HG02852 (cell line): ENCODE data around the gene SBNO2.

Experiments used
- ATAC-seq: cut with Tn5 transposase; IDR thresholded peaks from one replicate; pipeline ENCODE4 v1.9.1; 2021; ENCODE audit warnings: mild to moderate bottlenecking, moderate library complexity; ENCODE audit not compliant: unreplicated experiment

The SBNO2 gene

DNA sequence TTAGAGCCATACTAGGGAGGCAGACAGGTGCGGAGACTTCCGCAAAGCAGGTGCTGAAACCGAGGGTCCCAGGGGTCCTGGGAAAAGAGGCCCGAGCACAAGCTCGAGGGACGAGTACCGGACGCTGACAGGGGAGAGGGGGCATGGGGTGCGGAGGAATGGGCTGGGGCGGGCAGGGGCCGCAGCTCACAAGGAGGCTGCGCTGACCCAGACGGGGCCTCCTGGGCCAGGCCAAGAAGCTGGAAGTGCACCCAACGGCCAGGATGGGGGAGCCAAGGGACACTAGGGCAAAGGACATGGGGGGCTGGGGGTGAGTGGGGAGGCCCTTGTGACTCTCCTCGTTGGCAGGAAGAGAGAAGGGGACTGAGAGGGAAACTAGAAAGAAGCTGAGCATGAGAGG is 80.7 kb downstream of the SBNO2 start:
- no peak for ATAC-seq

DNA sequence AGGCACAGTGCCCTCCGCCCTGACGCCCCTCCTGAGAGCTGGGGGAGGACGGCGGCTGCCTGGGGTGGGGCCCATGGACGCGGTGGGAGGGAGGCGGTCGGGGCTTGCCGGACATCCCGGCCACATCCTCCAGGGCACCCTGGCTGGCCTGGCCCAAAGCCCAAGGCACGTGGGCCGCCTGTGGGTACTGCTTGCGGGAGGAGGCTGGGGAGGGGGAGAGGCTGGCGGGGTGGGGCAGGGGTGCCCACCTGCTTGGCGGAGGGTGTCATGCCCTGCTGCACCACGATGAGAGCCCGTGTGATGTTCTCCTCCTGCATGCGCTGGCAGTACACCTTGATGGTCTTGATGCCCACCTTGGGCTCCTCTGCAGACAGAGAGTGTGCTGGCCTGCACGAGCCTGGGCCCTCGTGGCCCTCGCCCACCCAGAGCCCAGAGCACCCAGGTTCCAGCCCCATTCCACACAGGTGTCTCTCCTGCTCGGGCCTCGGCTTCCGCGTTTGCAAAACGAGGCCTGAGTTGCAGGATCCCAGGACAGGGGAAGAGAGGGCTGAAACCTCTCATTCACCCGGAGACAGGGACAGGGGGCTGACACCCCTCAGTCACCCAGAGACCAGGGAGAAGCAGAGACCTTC is 82.4 kb downstream of the SBNO2 start:
- no peak for ATAC-seq

DNA sequence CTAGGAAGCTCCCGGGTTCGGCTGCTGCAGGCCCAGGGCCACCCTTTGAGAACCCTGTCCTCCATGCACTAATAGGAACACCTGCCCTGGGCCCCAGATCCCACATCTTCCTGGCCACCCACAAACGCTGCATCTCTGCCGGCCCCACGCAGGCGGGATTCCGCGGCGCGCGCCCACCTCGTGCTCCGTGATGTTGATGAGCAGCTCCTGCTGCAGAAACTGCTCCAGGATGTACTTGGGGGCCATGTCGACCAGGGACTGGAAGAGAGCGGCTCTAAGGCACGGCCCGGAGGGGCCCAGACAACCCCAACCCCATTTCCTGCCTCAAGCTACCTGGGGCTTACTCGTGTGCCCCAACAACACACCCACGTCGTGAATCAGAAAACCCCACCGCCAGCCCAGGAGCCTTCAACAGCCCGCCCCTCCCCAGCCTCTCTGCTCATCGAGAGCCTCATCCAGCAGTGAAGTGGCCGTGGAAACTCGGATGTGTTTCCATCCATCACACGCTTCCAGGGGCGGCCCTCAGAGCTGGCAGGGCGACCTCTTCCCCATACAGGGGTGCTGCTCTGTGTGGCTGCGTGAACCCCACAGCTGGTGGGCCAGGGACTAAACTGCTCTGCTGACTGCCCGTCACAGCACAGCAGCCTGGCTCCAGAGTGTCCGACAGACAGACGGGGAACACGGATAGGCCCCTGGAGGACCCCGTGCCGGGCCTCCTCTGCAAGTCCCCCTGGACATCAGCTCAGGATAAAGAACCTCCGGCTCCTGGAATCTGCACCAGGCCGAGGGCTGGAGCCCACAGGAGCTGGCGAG is 83.1 kb downstream of the SBNO2 start:
- ATAC-seq, result no peak

DNA sequence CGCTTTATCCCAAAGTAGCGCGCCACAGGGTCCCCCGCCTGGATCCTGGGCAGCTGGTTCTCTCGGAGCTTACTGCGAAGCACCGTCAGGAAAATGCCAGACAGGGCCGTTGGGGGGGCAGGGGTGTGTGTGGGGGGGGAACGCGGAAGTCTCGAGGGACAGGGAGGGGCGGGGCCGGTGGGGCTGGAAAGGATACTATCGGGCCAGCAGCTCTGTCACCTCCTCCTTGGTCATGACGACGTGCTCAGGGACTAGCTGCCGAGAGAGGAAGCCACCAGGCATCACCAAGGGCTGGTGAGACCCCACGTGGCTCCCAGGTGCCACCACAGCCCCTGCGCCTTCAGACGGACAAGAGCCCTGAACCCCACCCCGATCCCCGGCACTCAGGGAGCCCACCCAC is 84.2 kb downstream of the SBNO2 start:
- no peak for ATAC-seq

DNA sequence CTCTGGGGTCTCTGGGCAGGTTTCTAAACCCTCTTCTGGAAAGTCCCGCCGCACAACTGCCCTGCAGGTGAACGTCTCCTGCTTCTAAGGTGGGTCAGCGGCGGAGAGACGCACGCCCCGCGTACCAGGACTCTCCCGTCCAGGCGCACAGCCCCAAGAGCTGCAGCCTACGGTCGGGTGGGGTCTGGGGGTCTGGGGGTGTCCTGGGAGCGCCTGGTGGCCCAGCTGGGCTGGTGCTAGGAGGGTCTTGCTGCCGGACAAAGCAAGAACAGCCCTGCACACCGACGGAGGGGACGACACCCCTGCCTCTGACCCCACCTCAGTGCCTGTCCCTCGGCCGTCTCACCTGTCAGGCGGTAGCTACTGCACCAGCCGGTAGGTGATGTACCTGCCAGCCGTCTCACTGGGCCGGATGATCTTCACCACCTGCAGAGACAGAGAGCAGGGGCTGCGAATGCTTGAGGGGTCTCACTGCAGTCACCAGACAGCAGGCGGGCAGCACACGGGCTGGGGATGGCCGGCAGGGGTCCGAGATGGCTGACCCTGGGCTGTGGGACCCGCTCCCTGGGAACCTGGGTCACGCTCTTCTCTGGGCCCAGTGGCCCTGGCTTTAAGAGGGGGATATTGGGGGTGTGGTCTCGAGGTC is 84.8 kb downstream of the SBNO2 start:
- ATAC-seq, result no peak

DNA sequence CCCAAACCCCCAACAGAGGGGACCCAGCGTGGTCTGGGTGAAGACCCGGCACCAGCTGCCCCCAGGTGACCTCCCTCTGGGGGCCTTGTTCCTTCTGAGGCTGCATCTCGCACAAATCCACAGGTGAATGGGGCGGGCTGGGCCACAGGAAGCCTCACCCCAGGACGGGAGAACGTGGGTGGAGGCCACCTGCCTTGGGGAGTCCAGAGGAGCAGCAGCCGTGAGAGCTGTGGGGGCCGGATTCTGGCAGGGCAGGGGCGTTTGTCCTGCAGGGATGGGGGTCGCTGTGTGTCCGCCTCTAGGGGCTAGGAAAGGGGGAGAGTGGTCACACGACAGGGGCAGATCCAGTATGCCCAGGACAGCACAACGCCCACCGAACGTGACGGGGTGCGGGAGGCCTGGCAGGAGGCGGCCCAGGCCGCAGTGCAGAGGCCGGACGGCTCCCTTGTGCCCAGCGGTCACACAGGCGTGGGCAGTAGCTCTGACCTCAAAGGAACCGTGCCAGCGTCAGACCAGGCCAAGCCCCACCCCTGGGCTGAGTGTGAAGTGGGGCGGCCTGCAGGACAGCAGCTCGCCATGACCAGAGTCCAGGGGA is 85.6 kb downstream of the SBNO2 start:
- ATAC-seq, result no peak

DNA sequence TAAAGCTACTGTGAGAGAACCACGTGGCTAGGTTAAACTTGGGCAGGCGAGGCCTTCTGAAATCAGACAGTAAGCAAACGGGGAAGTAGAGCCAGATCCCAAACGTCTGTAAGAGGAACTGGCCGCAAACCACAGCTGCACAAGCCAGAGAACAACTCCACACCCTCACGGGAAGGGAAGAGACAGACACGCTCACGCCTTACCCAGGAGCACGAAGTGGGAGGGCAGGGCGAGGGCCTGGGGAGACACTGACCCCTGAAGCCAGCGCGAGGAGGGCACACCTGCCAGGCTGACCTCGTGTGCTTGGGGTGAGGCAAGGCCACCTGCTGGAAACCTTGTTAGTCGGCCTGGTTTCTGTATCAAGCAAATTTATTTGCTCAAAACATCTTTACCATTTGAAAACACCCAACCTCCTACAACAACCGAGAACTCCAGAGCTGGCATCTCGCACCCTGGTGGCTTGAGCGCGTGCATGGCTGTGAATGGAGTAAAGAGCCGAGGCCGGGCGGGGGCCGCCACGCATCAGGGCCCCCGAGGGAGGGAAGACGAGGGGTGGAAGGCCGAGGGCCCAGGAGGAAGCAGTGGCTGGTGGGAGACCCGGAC is 86.2 kb downstream of the SBNO2 start:
- no peak for ATAC-seq

DNA sequence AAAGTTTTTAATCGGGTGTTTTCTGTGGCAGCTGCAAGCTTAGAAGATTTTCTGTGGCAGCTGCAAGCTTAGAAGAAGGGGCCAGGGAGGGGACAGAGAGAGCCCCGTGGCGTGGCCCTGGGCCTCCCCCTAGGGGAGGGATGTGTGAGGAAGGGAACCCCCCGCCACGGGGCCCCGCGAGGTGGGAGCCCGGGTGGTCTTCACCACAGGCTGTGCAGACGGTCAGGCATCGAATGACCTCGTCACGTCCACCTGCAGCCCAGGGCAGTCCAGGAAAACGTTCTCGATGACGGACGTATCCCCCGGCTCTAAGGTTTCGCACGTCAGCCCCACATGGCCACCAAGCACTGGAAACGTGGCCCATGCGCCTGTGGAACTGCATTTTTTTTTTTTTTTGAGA is 87.5 kb downstream of the SBNO2 start:
- no peak for ATAC-seq

DNA sequence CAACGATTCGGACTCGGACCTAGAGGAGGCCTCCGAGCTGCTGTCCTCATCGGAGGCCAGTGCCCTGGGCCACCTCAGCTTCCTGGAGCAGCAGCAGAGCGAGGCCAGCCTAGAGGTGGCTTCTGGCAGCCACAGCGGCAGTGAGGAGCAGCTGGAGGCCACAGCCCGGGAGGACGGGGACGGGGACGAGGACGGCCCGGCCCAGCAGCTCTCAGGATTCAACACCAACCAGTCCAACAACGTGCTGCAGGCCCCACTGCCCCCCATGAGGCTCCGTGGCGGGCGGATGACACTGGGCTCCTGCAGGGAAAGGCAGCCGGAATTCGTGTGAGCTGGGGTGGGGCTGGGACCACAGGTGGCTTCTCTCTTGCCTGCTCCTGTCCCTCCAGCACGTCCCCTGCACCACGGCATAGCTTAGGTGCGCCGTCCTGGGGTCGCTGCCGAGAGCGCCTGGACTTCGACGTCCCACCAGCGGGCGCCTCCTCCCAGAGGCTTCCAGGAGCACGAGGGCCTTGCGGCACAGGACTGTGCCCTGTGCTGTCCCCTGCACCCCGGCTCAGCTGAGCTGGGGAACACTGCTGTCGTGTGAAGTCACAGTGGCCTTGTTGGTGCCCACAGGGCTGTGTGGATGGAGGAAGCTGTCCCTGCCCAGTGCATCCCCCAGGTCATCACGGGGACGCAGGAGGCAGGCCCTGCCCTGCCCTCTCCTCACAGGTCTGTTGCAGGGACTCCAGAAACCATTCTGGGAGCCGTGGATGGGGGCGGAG is 88.2 kb downstream of the SBNO2 start:
- no peak for ATAC-seq

DNA sequence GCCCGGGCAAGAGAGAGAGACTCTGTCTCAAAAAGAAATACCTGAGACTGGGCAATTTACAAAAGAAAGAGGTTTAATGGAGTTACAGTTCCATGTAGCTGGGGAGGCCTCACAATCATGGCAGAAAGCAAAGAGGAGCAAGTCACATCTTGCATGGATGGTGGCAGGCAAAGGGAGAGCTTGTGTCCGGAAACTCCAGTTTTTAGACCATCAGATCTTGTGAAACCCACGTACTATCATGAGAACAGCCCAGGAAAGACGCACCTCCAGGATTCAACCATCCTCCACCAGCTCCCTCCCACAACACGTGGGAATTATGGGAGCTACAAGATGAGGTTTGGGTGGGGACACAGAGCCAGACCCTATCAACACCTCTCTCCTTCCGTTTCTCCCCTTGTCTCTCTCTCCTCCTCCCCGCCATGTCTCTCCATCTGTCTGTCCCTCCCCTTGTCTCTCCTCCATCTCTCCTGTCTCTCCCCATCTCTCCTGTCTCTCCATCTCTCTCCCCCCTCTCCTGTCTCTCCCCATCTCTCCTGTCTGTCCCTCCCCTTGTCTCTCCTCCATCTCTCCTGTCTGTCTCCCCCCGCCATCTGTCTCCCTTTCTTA is 88.9 kb downstream of the SBNO2 start:
- no peak for ATAC-seq

DNA sequence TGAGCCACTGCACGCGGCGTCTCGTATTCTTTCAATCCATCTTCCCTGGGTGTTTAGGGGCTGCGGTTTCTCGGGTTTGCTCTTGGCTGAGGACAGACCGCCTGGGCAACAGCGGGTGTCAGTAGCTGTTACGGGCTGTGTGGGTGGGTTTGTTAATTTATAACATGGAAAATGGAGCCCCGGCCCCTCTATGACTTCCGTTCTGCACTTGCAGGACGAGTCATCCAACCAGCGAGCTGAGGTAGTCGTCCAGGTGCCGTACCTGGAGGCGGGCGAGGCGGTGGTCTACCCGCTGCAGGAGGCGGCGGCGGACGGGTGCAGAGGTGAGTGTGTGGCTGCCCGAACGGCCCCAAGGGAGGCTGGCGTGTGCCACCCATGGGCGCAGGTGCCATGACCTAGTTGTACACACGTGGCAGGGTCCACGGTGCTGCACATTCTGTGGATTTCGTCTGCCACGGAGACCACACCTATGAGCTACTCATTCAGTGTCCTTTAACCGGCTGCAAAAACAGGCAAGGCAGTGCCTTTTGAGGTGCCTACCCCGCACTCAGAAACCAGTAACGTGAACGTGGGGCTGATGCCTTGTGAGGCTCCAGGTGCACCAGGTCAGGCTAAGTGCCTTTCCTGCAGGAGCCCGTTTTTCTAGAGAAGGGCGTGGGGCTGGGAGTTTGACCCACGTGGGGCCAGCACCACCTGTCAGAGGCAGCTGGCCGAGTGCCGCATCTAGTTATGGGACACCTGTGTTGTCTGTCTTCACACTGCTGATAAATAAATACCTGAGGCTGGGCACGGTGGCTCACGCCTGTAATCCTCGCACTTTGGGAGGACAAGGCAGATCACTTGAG is 89.8 kb downstream of the SBNO2 start:
- no peak for ATAC-seq

DNA sequence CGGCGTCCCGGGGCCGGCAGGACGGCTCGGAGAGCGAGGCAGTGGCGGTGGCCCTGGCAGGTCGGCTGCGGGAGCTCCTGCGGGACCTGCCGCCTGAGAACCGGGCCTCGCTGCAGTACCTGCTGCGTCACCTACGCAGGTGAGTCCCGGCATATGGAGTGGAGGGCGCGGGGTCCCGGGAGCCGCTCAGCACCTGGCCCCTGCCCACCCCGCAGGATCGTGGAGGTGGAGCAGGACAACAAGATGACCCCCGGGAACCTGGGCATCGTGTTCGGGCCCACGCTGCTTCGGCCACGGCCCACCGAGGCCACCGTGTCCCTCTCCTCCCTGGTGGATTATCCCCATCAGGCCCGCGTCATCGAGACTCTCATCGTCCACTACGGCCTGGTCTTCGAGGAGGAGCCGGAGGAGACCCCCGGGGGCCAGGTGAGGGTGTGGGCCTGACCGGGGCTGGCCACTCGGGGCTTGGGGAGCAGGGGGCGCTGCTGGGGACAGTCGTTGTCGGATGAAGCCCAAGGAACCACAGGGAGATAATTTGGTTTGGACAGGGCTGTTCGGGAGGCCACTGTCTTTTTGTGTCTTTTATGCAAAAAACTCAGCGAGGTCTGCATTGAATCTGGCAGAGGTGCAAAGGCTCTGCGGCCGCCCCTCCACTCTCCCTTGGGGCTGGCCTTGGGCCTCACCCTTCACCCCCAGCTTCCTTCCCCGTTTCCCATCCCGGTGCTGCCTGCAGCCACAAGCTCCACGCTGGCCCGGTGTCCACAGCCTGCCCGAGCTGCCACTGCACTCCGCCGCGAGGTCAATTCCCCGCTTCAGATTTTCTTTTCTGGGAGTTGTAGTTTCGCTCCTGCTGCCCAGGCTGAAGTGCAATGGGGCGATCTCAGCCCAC is 90.9 kb downstream of the SBNO2 start:
- ATAC-seq, result no peak

DNA sequence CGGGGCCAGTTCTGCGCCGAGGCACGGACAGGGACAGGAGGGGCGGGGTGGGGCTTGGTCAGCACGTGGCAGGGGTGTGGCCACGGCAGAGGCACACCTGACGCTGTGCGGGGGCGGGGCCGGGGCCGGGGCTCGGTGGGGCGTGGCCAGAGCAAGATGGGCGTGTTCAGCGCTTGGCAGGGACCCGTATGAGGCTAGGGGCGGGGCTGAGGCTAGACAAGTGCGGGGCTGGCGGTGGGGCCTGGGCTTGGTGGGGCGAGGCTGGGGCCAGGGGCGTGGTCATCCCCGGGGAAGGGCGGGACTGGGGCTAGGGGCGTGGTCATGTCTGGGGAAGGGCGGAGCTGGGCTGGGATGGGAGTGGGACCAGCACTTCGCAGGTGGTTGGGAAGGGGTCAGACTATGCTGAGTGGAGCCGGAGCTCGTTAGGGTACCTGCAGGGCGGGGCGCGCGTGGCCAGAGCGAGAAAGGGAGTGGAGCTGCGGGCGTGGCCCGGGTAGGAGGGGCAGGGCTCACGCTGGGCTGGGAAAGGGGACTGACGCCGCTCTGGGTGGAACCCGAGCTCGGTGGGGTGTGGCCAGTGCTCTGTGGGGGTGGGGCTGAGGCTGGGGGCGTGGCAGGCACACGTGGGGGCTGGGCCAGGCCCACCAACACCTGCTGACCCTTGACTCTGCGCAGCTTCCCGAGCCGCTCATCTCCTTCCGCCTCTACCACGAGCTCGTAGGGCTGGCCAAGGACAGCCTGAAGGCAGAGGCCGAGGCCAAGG is 91.7 kb downstream of the SBNO2 start:
- ATAC-seq, result no peak

DNA sequence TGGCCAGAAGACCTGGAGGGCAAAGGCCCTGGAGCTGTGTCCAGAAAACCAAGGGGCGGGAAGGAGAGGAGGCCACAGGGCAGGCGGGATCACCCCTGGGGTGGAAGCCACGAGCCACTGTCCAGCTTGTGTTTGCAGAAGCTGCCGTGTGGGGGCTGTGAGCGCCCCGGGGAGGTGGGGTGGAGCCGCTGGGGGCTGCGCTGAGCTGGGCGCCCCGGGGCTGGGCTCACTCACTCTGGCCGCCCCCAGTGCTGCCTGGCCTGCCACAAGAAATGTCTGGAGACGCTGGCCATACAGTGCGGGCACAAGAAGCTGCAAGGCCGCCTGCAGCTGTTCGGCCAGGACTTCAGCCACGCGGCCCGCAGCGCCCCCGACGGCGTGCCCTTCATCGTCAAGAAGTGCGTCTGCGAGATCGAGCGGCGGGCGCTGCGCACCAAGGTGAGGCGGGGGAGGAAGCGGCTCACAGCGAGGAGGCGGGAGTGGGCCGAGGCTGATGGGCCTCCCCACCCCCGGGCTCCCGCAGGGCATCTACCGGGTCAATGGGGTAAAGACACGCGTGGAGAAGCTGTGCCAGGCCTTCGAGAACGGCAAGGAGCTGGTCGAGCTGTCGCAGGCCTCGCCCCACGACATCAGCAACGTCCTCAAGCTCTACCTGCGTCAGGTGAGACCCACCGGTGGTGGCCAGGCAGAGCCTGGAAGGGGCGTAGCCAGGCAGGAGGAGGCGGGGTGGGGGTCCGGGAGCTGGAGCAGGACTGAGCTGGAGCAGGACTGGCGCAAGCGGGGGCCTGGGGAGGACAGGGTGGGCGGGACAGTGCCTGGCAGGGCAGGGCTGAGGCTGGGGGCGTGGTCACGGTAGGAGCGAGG is 92.5 kb downstream of the SBNO2 start:
- ATAC-seq, result no peak

DNA sequence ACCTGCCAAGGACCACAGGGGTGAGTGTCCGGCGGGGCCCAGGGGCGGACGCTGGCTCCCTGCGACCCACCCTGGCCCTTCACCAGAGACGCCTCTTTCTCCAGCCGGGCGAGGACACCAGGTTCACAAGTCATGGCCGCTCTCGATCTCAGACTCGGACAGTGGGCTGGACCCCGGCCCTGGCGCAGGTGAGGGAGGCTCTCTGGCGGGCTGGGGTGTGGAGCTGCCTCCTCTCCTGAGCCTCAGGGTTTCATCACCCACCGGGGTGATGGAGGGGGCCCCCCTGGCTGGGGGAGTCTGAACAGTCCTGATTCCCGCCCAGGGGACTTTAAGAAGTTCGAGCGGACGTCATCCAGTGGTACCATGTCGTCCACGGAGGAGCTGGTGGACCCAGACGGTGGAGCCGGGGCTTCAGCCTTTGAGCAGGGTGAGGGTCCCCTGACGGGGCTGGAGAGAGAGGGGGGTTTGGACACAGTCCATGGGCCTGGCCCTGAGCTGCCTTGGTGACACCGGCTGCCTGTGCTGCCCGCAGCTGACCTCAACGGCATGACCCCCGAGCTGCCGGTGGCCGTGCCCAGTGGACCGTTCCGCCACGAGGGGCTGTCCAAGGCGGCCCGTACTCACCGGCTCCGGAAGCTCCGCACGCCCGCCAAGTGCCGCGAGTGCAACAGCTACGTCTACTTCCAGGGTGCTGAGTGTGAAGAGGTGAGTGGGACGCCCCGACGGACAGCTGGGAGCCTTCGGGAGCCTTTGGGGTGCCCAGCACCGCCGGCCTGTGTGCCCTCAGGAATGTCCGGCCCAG is 93.5 kb downstream of the SBNO2 start:
- ATAC-seq, result no peak

DNA sequence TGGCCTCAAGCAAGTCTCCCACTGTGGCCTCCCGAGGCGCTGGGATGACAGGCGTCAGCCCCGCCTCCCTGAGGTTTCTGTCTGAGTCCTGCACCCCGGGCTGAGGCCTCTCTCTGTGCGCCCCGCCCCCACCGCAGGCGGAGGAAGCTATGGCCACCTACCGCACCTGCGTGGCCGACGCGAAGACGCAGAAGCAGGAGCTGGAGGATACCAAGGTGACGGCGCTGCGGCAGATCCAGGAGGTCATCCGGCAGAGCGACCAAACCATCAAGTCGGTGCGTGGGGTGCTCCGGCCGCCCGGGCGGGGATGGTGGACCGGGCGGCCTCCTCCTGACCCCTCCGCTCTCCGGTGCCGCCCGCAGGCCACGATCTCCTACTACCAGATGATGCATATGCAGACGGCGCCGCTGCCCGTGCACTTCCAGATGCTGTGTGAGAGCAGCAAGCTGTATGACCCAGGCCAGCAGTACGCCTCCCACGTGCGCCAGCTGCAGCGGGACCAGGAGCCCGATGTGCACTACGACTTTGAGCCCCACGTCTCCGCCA is 94.4 kb downstream of the SBNO2 start:
- no peak for ATAC-seq
